GOT3 (cell line): Measurements from ENCODE around the gene TPO.
"Not testable (repeated sequence)": the region's sequence is repeated elsewhere in the genome, so short reads cannot be mapped to it uniquely, and the experiment has no call there.

Experiments used
- DNase-seq: peaks from one replicate; lab custom pipeline; 2025; ENCODE audit warnings: mixed read lengths; lab: John Stamatoyannopoulos, UW

TPO gene

DNA sequence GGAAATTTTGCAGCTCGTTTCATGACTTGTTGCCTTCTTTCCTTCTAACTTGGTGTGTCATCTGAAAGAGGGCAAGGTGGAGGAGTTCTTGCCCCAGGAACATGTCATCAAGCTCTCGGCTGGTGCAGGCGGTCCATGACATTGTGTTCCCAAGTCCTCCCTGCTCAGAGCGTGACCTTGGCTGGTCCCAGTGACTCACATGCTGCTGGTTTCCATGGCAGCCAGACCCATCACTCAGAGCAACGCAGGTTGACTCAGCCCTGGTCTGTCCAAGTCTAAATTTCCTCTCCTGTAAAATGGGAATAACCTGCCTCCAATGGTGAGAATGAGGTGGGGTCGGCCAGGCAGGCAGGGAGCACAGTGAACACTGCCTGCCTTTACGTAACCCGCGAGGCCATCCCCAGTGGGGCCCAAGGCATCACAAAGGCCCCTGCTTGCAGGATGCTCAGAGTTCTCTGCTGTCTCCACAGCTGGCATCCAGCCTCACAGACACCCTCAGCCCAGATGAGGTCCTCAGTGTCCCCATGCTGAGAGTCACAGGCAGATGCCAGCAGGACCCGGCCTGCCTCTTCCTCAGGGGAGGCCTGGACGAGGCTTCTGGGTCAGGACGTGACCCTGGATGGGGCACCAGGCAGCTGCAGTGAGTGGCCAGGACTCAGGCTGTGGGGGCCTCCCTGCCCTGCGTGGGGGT is 143.7 kb downstream of the TPO start:
- no peak for DNase-seq

DNA sequence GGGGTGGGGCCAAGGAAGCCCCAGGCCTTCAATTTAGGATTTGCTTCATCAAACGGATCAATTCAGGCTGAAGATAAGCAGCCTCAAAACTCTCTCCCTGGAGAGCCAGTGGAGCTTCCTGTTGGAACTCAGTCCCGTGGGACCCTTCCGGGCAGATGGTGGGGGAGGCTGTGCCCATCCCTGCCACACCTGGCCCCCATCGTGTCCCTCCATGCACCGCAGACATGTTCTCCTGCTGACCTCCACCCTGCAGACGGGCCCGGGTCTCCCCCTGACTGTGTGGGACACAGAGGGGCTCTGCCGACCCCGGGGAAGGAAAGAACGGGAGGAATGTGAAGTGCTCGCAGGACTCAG is 144.2 kb downstream of the TPO start:
- DNase-seq, result no peak

DNA sequence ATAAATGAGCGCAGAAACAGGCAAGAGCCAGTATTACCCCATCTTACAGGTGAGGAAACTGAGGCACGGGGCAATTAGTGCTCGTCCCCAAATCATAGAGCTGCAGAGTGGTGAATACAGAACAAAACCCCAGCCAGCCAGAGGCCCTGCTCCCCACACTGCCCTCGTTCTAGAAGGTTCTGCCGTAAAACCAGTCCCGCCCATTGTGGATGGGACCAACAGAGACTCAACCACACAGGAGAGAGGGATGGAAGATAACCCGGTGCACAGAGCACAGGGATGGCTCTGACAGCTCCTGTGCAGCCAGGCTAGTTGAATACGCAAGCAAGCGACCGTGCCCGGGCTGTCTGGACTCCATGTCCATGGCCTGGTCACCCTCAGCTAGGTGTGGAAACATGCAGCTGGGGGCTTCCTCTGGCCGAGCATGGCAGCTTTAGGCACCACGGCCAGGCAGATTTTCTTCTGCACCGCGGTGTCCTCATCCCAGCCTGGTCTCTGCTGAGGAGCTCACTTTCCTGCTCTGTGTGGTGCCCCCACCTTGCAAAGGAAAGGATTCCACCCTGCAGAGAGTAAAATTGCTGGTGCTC is 146.4 kb downstream of the TPO start:
- no peak for DNase-seq

DNA sequence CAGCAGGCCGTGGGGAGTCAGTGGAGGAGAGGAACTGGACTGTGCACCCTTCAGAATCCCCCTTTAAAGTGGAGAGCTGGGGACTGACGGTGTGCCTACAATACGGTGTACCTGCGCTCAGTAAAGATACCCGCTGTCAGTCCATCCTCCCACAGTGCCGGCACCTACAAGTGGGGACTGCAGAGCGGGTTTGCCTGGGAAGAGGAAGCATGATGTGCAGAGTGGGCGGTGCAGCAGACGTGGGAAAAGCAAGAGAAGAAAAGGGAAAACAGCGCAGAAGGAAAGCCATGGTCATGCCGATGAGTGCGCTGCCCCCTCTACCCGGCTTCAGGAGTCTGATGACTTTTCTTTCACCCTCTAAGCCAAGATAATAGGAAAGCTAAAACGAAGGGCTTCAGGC is 148.0 kb downstream of the TPO start:
- DNase-seq, result no peak

DNA sequence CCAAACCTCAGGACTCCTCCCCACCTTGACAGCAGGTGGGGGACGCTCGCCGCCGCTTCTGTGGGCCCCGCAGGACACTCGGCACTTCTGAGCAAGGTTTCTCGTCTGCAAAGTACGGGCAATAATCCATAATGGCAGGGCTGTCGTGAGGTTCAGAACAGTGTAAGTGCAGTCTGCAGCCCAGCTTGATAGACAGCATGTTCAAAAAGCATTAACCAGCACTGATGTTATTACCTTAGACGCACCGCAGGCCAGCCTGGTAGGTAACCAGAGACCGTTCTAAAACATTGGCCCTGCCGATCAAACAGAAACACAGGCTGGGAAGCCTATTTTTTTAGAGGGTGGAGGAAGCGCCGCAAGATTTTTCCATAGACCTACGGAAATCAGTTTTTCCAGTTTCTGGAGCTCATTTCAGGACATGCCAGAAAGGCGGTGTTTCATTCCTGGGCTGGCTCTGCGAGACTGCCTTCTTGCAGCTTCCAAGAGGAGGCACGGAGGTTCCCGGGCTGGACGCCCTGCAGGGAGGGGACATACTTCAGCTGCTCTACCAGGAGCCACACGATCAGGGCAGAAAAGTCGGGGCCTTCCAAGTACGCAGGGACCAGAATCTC is 148.7 kb downstream of the TPO start:
- DNase-seq, result no peak

DNA sequence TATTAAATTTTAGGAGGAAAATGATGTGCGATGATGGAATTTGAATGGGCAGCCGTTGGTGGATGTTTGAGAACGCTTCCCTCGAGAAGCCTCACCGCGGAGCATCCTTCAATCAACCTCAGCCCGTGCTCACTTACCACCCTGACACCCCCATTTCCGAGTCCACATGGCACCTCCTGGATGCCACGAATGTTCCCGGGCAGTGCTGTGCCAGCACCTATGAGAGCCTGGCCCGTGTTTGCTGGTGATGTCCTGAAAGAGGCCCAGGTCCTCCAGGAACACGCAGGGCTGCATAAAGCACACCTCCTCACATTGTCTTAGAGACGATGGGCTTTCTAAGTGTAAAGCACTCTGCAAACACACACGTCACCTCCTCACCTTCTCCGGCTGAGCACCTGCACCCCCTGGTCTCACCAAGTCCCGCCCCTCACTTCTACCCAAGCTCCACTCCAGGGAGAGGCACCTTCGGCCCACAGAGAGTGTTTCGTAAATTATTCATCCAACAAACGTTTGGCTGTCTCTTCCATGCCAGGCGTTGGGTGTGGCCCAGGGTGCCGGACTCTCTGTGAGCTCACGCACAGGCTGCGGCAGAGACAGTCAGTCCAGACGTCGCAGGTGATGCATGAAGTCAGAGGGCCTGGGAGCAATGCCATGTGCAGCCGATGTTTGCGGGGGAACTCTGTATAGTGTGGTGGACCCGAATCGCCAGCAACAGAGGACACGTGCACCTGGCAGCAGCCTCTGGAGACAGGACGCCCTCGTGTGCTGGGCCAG is 150.0 kb downstream of the TPO start:
- DNase-seq, result no peak

DNA sequence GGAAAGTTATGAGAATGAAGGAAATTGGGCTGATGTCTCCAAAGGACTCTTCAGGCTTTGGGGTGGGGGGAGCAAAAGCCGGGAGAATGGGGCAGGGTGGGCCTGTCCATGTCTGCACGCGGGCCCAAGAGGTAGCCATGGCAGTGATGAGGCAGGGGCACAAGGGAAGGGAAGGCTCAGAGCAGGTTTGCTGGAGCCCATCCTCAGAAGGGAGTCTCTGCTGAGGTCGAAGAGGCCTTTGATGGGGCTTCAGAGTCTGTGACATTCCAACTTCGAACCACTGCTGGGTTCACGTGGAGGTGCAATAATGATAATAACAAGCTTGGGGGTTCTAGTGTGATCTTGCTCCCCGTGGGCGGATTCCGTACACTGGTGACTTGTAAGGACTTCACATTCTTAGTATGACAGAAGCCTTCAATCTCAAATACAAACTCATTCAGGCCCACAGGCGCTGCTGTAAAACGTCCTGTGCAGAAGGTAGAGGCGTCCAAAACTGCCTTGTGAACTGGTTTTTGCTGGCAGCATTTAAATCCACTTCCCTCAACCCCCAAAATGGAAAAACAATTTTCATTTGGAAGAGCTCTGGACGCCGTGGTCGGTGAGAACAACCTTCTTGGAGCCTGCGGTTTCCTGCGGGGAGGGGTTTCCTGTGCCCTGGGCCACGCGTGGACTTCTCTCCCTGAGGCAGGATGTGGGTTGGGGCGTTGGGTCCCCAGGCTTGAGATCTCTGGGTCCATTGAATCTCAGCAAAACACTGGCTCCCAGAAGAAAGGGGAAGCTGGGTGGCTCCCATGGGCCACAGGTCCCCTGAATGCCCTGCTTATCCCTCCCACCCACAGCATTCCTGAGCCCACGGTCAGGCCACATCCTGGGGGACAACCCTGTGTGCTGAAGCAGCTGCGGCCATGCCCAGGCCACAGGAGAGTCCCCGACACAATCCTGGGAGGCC is 151.0 kb downstream of the TPO start:
- DNase-seq, result no peak

DNA sequence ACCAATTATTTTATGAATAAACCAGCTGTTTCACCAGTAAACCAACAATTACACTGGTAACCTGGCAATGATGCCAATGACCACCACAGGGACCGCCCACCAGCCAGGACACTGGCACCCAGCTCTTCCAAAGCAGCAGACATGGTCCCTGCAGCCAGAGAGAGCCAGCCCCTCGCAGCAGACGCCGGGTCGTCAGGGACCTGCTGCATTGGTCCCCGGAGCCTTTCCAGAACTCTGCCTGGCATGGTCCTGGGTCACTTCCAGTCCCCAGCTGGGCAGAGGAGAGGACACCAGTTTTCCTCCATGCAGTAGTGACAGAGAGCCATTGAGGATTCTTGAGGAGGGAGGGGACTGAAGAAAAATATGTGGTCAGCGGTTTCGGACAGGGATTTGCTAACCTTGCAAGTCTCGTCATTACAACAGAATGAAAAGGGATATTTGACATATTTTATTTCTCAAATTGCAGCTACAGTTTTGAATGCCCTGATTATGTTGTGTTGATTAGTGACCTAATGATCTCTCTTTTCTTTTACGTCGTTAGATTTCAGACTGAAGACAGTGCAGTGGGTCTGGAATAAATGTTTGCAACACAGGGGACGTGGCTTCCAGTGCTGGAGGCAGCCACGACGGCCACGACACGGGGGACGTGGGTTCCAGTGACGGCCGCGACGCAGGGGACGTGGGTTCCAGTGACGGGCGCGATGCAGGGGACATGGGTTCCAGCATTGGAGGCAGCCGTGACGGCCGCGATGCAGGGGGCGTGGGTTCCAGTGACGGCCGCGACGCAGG is 154.5 kb downstream of the TPO start:
- DNase-seq, result no peak

DNA sequence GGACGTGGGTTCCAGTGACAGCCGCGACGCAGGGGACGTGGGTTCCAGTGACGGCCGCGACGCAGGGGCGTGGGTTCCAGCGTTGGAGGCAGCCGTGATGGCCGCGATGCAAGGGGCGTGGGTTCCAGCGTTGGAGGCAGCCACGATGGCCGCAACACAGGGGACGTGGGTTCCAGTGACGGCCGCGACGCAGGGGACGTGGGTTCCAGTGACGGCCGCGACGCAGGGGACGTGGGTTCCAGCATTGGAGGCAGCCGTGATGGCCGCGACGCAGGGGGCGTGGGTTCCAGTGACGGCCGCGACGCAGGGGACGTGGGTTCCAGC is 155.0 kb downstream of the TPO start:
- not testable (repeated sequence) for DNase-seq

DNA sequence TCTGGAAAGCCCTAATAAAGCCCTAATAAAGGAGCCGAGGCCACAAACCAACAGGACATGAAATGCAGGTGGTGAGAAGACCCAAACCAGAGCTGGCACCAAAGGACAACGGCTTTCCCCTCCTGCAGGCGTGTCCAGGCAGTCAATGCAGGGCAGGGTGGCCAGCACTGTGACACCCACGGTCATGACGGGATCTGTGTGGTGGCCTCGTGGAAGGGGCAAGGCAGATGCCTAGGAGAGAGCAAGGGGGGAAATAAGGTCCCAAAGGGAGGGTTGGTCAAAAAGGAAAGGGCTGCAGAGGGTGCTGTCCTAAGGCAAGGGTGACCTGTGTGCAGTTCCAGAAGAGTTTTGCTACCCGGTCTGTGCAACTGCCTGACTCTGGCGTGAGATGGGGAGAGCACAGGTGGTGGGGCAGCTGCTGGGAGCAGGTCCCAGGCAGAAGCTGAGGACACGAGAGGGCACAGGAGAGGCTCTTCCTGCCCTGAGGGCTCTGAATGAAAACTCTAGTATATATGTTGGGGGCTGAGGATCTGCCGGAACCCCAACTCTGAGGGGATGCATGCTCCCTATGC is 156.7 kb downstream of the TPO start:
- DNase-seq, result no peak

DNA sequence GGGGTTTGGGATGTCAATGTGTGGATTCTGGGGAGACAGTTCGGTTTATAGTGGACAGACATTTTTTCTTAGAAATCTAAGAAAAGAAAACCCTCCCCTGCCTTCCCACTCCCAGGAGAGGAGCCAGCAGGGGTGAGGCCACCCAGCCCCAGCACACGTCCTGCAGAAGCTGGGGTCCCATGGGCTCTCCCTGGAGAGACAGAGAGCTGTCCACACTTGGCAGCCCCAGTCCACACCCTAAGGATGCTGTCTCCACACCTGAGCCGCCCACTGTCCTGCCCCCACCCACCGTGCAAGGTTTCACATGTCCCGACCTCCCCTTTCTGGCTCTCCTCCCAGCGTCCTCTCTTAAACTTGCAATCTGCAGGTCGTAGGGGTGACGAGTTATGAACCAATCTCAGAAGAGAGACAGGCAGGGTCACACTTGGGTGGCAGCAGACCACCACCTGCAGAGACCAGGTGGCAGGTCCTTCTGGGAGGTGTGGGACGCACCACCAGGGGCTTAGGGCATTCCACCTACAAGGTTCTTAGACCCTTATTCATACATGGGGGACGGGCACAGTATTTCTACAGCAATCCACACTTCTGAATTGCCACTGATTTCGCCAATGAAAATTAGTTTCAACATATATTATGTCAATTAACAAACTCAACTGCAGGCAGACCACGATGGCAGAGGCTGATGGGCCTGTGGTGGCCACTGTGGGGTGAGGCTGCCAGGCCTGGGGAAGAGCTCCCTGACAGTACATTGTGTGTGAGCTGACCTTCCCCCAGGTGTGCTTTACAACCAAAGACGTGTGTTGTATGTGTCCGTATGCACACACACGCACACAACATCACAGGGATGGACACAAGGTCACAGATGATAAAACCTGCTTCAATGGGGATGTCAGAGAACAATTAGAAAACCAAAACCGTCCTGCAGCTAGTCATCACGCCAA is 158.5 kb downstream of the TPO start:
- DNase-seq, result no peak

DNA sequence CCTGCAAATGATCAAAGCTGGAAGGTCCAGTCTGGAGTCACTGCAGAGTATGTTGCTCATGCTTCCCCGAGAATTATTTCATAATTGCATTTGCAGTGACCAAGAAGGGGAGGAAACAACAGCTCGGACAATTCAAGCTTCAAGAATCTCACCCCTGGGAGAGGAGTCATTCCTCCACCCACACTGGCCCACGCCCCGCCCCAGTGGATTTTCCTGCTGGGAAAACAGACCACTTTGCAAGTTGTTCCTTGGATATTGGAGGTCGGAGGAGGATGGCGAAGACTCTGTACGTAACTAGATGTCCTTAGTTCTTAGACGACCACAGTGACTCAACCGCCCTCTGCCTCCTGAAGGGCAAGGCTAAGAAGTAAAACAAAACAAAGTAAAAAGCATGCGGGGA is 159.4 kb downstream of the TPO start:
- peak; percentile 42 for DNase-seq

DNA sequence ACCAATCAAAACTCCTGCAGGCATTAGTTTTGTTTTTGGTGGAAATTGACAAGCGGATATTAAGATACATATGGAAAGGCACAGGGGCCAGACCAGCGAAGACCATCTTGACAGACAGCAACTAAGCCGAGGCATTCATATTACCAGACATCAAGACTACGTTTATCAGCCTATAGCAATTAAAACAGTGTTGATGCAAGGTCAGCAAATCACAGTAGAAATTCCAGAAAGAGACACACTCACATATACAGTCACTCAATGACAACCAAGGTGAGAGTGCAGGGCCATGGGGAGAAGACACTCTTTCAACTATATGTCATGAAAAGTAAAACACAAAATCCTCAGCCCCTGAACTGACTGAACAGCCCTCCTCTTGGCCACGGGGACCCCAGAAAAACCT is 164.6 kb downstream of the TPO start:
- DNase-seq, result no peak

DNA sequence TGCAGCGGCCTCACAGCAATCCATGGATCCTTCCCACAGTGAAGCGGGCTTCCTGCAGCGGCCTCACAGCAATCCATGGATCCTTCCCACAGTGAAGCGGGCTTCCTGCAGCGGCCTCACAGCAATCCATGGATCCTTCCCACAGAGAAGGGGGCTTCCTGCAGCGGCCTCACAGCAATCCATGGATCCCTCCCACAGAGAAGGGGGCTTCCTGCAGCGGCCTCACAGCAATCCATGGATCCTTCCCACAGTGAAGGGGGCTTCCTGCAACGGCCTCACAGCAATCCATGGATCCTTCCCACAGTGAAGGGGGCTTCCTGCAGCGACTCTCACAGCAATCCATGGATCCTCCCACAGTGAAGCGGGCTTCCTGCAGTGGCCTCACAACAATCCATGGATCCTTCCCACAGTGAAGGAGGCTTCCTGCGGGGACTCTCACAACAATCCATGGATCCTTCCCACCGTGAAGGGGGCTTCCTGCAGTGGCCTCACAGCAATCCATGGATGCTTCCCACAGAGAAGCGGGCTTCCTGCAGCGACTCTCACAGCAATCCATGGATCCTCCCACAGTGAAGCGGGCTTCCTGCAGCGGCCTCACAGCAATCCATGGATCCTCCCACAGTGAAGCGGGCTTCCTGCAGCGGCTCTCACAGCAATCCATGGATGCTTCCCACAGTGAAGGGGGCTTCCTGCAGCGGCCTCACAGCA is 168.1 kb downstream of the TPO start:
- not testable (repeated sequence) for DNase-seq

DNA sequence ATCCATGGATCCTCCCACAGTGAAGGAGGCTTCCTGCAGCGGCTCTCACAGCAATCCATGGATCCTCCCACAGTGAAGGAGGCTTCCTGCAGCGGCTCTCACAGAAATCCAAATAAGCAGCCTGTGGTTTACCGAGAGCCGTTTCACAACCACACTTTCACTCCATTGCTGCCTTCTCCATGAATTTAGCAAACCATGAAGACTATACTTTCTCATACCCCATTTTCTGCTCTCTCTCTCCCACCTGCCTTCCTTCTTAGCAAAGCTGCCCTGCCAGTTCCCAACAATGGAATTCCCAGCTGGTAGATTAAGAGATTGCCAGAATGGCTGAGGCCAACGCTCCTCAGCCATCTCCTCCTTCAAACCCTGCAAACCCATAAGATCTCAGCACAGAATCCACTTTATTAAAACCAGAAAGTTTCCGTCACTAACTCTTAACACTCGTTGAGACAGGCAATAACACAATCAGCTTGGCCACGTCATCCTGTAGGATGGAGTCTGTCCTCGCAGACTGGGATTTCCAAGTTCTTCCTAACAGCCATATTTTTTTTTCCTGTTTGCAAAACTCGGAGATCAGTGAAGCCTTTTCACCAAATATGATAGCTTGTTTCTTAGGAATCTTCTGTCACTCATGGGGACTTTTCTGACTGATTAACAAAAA is 168.8 kb downstream of the TPO start:
- no peak for DNase-seq

DNA sequence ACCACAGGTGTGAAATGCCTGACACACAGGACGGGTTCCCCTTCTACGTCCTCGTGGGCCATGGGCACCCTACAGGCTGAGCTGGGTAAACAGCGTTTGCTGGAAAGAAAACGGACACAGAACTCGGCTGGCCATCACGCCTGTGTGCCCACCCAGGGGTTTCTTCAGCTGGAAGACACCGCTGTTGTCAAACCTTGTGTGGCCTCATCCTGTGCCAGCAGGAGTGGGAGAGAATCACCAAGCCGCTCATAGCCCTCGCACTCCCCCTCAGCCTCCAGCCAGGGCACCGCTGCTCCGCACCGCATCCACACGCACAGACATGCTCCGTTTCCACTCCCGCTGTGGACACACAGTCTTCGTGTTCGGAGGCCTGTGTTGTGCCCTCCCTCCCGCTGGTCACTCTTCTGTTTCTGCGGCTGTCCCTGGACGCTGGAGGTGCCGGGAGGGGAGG is 169.7 kb downstream of the TPO start:
- no peak for DNase-seq

DNA sequence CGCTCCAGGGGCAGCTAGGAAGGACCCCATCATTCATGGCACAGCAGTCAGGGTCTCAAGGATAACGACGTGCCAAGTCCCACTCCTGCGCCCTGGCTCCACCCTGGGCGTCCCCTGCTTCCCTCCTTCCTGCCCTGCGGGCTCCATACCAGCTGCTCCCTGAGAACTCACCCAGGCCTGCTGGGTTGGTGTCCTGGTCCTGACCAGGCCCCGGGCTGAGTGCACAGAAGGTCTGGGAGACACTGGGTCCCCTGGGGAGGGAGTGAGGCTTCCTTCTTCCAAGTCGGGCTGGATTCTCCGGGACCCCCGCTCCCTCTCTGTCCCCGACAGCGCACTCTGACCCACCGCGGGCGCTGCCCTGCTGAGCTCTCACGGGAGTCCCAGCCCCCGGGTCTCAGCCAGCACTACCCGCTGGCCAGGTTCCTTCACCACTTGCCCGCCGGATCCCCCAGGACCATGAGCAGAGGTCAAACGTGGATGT is 170.8 kb downstream of the TPO start:
- no peak for DNase-seq
